HL-60 (cell line): ENCODE measurements around the gene TROAP.

Experiments
- POLR2AphosphoS5 ChIP-seq: IDR thresholded peaks from 2 replicates; pipeline ENCODE4 v1.6.1; 2012; ENCODE audit warnings: low read depth
- TF ChIP-seq, protein P1 (sequence below): IDR thresholded peaks from one replicate; pipeline ENCODE4 v1.5.1; 2011; ENCODE audit warnings: low read length, control low read depth, inconsistent platforms; ENCODE audit not compliant: insufficient read depth

GRCh38 chr12:49349266-49349665 lies 26.2 kb downstream of the TROAP start:
- no peak for TF ChIP-seq POLR2AphosphoS5
- TF ChIP-seq, protein P1, sequence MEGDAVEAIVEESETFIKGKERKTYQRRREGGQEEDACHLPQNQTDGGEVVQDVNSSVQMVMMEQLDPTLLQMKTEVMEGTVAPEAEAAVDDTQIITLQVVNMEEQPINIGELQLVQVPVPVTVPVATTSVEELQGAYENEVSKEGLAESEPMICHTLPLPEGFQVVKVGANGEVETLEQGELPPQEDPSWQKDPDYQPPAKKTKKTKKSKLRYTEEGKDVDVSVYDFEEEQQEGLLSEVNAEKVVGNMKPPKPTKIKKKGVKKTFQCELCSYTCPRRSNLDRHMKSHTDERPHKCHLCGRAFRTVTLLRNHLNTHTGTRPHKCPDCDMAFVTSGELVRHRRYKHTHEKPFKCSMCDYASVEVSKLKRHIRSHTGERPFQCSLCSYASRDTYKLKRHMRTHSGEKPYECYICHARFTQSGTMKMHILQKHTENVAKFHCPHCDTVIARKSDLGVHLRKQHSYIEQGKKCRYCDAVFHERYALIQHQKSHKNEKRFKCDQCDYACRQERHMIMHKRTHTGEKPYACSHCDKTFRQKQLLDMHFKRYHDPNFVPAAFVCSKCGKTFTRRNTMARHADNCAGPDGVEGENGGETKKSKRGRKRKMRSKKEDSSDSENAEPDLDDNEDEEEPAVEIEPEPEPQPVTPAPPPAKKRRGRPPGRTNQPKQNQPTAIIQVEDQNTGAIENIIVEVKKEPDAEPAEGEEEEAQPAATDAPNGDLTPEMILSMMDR, result no peak
